Left lung (tissue), 14 donors: ENCODE results near the gene ATP6V1G2. TPM values are rescaled to one million over a fixed set of nuclear protein-coding genes. Genes with fewer than 3 reads are reported as not detected.
A peak's percentile ranks its signal among the peaks of the same experiment; 100 is the strongest.
"Not testable (repeated sequence)": the region's sequence is repeated elsewhere in the genome, so short reads cannot be mapped to it uniquely, and the experiment has no call there.

Experiments used
- ATAC-seq: fragments of 200-7000 bp; cut with Tn5 transposase; one replicate; pipeline ENCODE4 v1.9.1; 2020; ENCODE audit warnings: moderate library complexity
- DNase-seq, 4 donors: peaks; one replicate each; pipeline ENCODE4 v3.0.0-alpha.2; 2013 to 2020
- H3K27ac ChIP-seq, 2 donors: fragments of 200-600 bp; sonication (generic) in 1 of 2; one replicate each; pipeline versions ENCODE4 v1.5.0 to v1.8.0; 2020 to 2021
- H3K27me3 ChIP-seq, 2 donors: fragments of 200-600 bp; sonication (generic) in 1 of 2; one replicate each; pipeline versions ENCODE4 v1.5.0 to v1.8.0; 2020 to 2021
- H3K36me3 ChIP-seq, 2 donors: fragments of 200-600 bp; sonication (generic) in 1 of 2; one replicate each; pipeline versions ENCODE4 v1.5.0 to v1.8.0; 2020 to 2021
- H3K4me1 ChIP-seq, 2 donors: fragments of 200-600 bp; one replicate each; pipeline ENCODE4 v1.8.0; 2021
- H3K4me3 ChIP-seq, 2 donors: fragments of 200-600 bp; sonication (generic) in 1 of 2; one replicate each; pipeline versions ENCODE4 v1.5.0 to v1.8.0; 2020 to 2021; ENCODE audit warnings: mild to moderate bottlenecking in 1 of 2
- H3K9me3 ChIP-seq, 2 donors: fragments of 200-600 bp; sonication (generic) in 1 of 2; one replicate each; pipeline versions ENCODE4 v1.5.0 to v1.8.0; 2020 to 2021
- CTCF ChIP-seq, 2 donors: fragments of 200-600 bp; sonication (generic) in 1 of 2; IDR thresholded peaks; one replicate each; pipeline versions ENCODE4 v1.5.0 to v1.8.0; 2021; ENCODE audit warnings: antibody characterized with exemption in 2 of 2
- intact Hi-C, 2 donors: fragments of 100-400 bp; cut with DNase I; formaldehyde crosslinking; loops; one replicate each; pipeline versions ENCODE4 v1.11.2 to v1.14.2; 2022
- long read RNA-seq, 12 donors: library from polyadenylated mRNA in 2 of 12; unstranded in 2 of 12; transcript quantifications; one replicate each; pipeline ENCODE4 v2.0.0 and lab custom pipeline, GENCODE V29; 2019 to 2026
- polyA plus RNA-seq, 6 donors: library from polyadenylated mRNA; unstranded; fragments of 120-200 nt; gene quantifications; one replicate each; pipeline ENCODE4 v1.2.1, GENCODE V29; 2013; ENCODE audit not compliant: insufficient read length in 6 of 6
- total RNA-seq, 2 donors: library from RNA; stranded (reverse); fragmentation: NEBNext Ultra II Directional; extraction: Animal tissue kit (Norgen Biotek cat#: 25700); gene quantifications; one replicate each; pipeline ENCODE4 v1.2.1, GENCODE V29; 2021
- donor health status: DM: no; HTN: yes; CAD: no.
- donor health status: DM: no; HTN: no; CAD: no.

The ATP6V1G2 gene
- total RNA-seq (1 to 10 TPM; 1.0 to 1.6 TPM), polyA plus RNA-seq (1 to 10 TPM; 2.8 to 6.3 (median 3.4) TPM)
- long read RNA-seq, donor 1, partial matches to known transcripts, result 0 of 4 reads
- long read RNA-seq, donor 1, other reads (novel, unspliced or antisense), result 0 of 4 reads
- long read RNA-seq, donor 2, partial matches to known transcripts, result 0 of 2 reads
- long read RNA-seq, donor 2, other reads (novel, unspliced or antisense), result 0 of 2 reads
- long read RNA-seq, donor 3, partial matches to known transcripts, result 0 of 1 reads
- long read RNA-seq, donor 3, other reads (novel, unspliced or antisense), result 0 of 1 reads
- long read RNA-seq, donor 4, partial matches to known transcripts, result 0 of 2 reads
- long read RNA-seq, donor 4, other reads (novel, unspliced or antisense), result 0 of 2 reads
- long read RNA-seq, donor 5, partial matches to known transcripts, result 0 of 2 reads
- long read RNA-seq, donor 5, other reads (novel, unspliced or antisense), result 0 of 2 reads
- long read RNA-seq, donor 6, partial matches to known transcripts, result 0 of 4 reads
- long read RNA-seq, donor 6, other reads (novel, unspliced or antisense), result 0 of 4 reads
- long read RNA-seq, donor 7, partial matches to known transcripts, result 0 of 1 reads
- long read RNA-seq, donor 7, other reads (novel, unspliced or antisense), result 0 of 1 reads
- long read RNA-seq, donor 8, result 0 reads
- long read RNA-seq, donor 9, result 0 reads
- long read RNA-seq, donor 10, result 0 reads
- long read RNA-seq, donor 11, transcript ATP6V1G2-205 (3 exons, 1,588 nt), result major isoform, 87 of 92 reads
- long read RNA-seq, donor 11, partial matches to known transcripts, result 0 of 92 reads
- long read RNA-seq, donor 11, other reads (novel, unspliced or antisense), result 0 of 92 reads
- long read RNA-seq, donor 12, partial matches to known transcripts, result 0 of 2 reads
- long read RNA-seq, donor 12, other reads (novel, unspliced or antisense), result 0 of 2 reads

- peak; percentile 90 to 93 for TF ChIP-seq CTCF (IDR thresholded peaks at IDR 0.05)
- ATAC-seq, result peak; percentile 86
- peak within 1 kb of the TSS; percentile 41 to 48 for H3K4me3 ChIP-seq
- DNase-seq, result peak; percentile 78 to 94 (median 88)
- H3K36me3 ChIP-seq, result peaks cover 0 to 23% of the 10 kb centered on the region in 2 donors
- no peaks in the 10 kb centered on the region for H3K9me3 ChIP-seq
- peaks cover 13 to 47% of the 10 kb centered on the region in 2 donors for H3K4me1 ChIP-seq
- no peaks in the 10 kb centered on the region for H3K27me3 ChIP-seq
- H3K27ac ChIP-seq, result peak within 1 kb of the TSS; percentile 82 to 84
- intact Hi-C loops, result loop anchor here (2.0 to 10.0 kb wide), 2 partner anchors 48 to 52 kb away; partner anchors contain the start of gene NCR3 (in 1 of the 2)
Observed at GRCh38 chr6:31546339-31546957, at the start of gene ATP6V1G2. TSS of gene ATP6V1G2 (minus strand) at chr6:31546608. CDS start at chr6:31546559, 49 bp downstream.

GRCh38 chr6:31592396-31592771, 46.0 kb upstream of the ATP6V1G2 start:
- no peak overlapping the region for H3K27ac ChIP-seq

GRCh38 chr6:31590691-31591090, 44.3 kb upstream of the ATP6V1G2 start:
- intact Hi-C loops, result loop anchor here (10.0 kb wide), 2 partner anchors 46 to 96 kb away; partner anchors contain the start of genes ATP6V1G2 (in 1 of the 2), DDX39B (in 1 of the 2), MICB (in 1 of the 2) and NFKBIL1 (in 1 of the 2)
- peaks cover 0 to 36% of the 10 kb centered on the region in 2 donors for H3K4me1 ChIP-seq
- DNase-seq, H3K4me3 ChIP-seq, H3K27me3 ChIP-seq, ATAC-seq, H3K27ac ChIP-seq, H3K9me3 ChIP-seq, H3K36me3 ChIP-seq: not testable (repeated sequence)

More at GRCh38 chr6:31592396-31592771, 46.0 kb upstream of the ATP6V1G2 start:
- Histone ChIP-seq H3K4me1 (peaks cover 0 to 32% of the 10 kb centered on the region in 2 donors), H3K9me3 (no peaks in the 10 kb centered on the region), H3K27me3 (no peaks in the 10 kb centered on the region), H3K36me3 (no peaks in the 10 kb centered on the region), H3K4me3 (no peak overlapping the region)
- intact Hi-C loops, result loop anchor here (10.0 kb wide), 2 partner anchors 48 to 98 kb away; partner anchors contain the start of genes ATP6V1G2 (in 1 of the 2), DDX39B (in 1 of the 2), MICB (in 1 of the 2) and NFKBIL1 (in 1 of the 2)
- ATAC-seq (no peak), DNase-seq (no peak)
- TF ChIP-seq CTCF (IDR thresholded peaks at IDR 0.05), result no peak

- no peak for TF ChIP-seq CTCF (IDR thresholded peaks at IDR 0.05)
- Histone ChIP-seq H3K4me3 (peak overlapping the region in 1 of 2 donors; percentile 53), H3K27me3 (no peaks in the 10 kb centered on the region), H3K27ac (peak overlapping the region in 1 of 2 donors; percentile 13), H3K4me1 (peaks cover 0 to 52% of the 10 kb centered on the region in 2 donors), H3K9me3 (no peaks in the 10 kb centered on the region), H3K36me3 (no peaks in the 10 kb centered on the region)
- ATAC-seq (no peak), DNase-seq (no peak)
- intact Hi-C loops, result no loop called here
Observed at GRCh38 chr6:31588871-31589650, 42.7 kb upstream of the ATP6V1G2 start.
